OCI-LY3 (cell line): ENCODE results near the gene FYB2.

Experiments
- H2AFZ ChIP-seq: fragments of 200-600, 300-600 bp; shearing (Covaris generic); 2 replicates; pipeline ENCODE4 v1.6.0; 2014; ENCODE audit warnings: antibody characterized with exemption, low read depth, low read length
- H3K27ac ChIP-seq: fragments of 200-600, 300-600 bp; sonication (generic); 2 replicates; pipeline ENCODE4 v1.5.1; 2014; ENCODE audit warnings: mild to moderate bottlenecking, low read length, moderate library complexity, mixed read lengths
- H3K27me3 ChIP-seq: fragments of 200-600, 300-600 bp; sonication (generic); 2 replicates; pipeline ENCODE4 v1.6.1; 2014; ENCODE audit warnings: low read depth, low read length, mixed read lengths
- H3K36me3 ChIP-seq: fragments of 200-600, 300-600 bp; sonication (generic); replicated peaks from 2 replicates; pipeline ENCODE3; 2014; ENCODE audit warnings: low read depth, low read length, mixed read lengths
- H3K4me1 ChIP-seq: fragments of 300-600, 200-600 bp; sonication (generic); 2 replicates; pipeline ENCODE4 v1.6.1; 2014; ENCODE audit warnings: low read length, mixed read lengths
- H3K4me2 ChIP-seq: fragments of 200-600, 300-600 bp; sonication (generic); 2 replicates; pipeline ENCODE4 v1.6.1; 2014; ENCODE audit warnings: low read length, mixed read lengths
- H3K4me3 ChIP-seq: fragments of 300-600, 200-600 bp; sonication (generic); 2 replicates; pipeline ENCODE4 v1.5.1; 2014; ENCODE audit warnings: antibody characterized with exemption, mild to moderate bottlenecking, low read length, moderate library complexity
- H3K79me2 ChIP-seq: fragments of 300-600, 200-600 bp; shearing (Covaris generic); 2 replicates; pipeline ENCODE4 v1.6.1; 2014; ENCODE audit warnings: mild to moderate bottlenecking, low read length, mixed read lengths
- H3K9ac ChIP-seq: fragments of 300-600, 200-600 bp; shearing (Covaris generic); 2 replicates; pipeline ENCODE4 v1.6.0; 2014; ENCODE audit warnings: mild to moderate bottlenecking, low read length, moderate library complexity
- H3K9me3 ChIP-seq: fragments of 200-600, 300-600 bp; shearing (Covaris generic); 2 replicates; pipeline ENCODE4 v1.6.1; 2014; ENCODE audit warnings: low read length, mixed read lengths; ENCODE audit not compliant: insufficient read depth
- H4K20me1 ChIP-seq: fragments of 200-600, 300-600 bp; sonication (generic); 2 replicates; pipeline ENCODE4 v1.6.1; 2016; ENCODE audit warnings: low read length, mixed read lengths; ENCODE audit not compliant: insufficient read depth
- EZH2phosphoT487 ChIP-seq: fragments of 200-600 bp; shearing (Covaris generic); IDR thresholded peaks from 2 replicates; pipeline ENCODE4 v1.6.1; 2018; ENCODE audit warnings: antibody characterized with exemption, mixed run types, low read depth
- TF ChIP-seq, protein P1 (sequence below): fragments of 200-600, 300-600 bp; sonication (generic); IDR thresholded peaks from 2 replicates; pipeline ENCODE4 v1.5.1; 2014; ENCODE audit warnings: antibody characterized with exemption, low read length, low read depth

FYB2 gene

DNA sequence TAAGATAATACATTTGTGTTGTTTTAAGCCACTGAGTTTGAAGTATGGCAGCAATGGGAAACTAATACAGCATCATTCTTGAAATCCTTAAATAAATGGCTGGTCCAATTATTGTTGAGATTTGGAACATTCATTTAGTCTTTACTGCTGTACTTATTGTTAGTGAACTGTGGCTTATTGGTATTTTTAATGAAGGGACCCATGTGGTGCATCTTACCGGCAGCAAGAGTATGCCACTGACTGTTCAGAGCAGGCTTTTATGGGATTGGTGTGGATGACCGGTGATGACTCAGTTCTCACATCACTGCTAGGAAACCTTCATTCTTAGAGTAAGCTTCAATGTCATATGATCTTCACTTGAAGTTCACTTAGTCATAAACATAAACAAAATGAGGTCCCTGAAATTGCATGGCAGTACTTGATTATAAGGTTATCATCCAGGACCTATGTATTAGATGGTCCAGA, 142.6 kb downstream of the FYB2 start:
- H3K4me1 ChIP-seq: no peaks in the 10 kb centered on the region
- H3K79me2 ChIP-seq: no peaks in the 10 kb centered on the region
- H3K4me2 ChIP-seq: no peak overlapping the region
- no peaks in the 10 kb centered on the region for H3K9me3 ChIP-seq
- H4K20me1 ChIP-seq: no peaks in the 10 kb centered on the region
- TF ChIP-seq, protein P1, sequence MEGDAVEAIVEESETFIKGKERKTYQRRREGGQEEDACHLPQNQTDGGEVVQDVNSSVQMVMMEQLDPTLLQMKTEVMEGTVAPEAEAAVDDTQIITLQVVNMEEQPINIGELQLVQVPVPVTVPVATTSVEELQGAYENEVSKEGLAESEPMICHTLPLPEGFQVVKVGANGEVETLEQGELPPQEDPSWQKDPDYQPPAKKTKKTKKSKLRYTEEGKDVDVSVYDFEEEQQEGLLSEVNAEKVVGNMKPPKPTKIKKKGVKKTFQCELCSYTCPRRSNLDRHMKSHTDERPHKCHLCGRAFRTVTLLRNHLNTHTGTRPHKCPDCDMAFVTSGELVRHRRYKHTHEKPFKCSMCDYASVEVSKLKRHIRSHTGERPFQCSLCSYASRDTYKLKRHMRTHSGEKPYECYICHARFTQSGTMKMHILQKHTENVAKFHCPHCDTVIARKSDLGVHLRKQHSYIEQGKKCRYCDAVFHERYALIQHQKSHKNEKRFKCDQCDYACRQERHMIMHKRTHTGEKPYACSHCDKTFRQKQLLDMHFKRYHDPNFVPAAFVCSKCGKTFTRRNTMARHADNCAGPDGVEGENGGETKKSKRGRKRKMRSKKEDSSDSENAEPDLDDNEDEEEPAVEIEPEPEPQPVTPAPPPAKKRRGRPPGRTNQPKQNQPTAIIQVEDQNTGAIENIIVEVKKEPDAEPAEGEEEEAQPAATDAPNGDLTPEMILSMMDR: no peak
- no peak for TF ChIP-seq EZH2phosphoT487
- H2AFZ ChIP-seq: no peak overlapping the region
- H3K4me3 ChIP-seq: no peak overlapping the region
- H3K9ac ChIP-seq: no peak overlapping the region
- H3K27me3 ChIP-seq: no peaks in the 10 kb centered on the region
- no peaks in the 10 kb centered on the region for H3K36me3 ChIP-seq
- no peak overlapping the region for H3K27ac ChIP-seq

DNA sequence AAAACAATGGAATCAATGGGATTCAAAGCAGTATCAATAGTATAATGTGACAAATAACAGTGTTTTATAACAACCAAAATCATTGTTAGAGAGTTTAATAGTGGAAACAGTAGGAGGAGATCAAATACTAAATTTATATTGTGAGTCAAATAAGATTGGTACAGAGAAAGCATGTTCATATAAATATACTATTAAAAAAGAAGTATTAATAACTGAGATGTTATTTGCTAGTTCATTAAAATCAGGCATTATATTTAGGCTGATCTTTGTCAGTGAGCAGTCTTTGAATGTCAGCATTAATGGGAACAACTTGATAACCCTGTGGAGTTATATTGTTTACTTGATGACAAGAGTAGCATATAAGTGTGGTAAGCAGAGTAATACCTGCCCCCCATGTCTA, 143.4 kb downstream of the FYB2 start:
- no peaks in the 10 kb centered on the region for H4K20me1 ChIP-seq
- H3K9me3 ChIP-seq: no peaks in the 10 kb centered on the region
- no peaks in the 10 kb centered on the region for H3K36me3 ChIP-seq
- H3K79me2 ChIP-seq: no peaks in the 10 kb centered on the region
- H3K27ac ChIP-seq: no peak overlapping the region
- no peak overlapping the region for H3K4me2 ChIP-seq
- H3K4me3 ChIP-seq: no peak overlapping the region
- H3K4me1 ChIP-seq: no peaks in the 10 kb centered on the region
- H2AFZ ChIP-seq: no peak overlapping the region
- H3K9ac ChIP-seq: no peak overlapping the region
- TF ChIP-seq, protein P1: no peak
- TF ChIP-seq EZH2phosphoT487: no peak
- no peaks in the 10 kb centered on the region for H3K27me3 ChIP-seq

DNA sequence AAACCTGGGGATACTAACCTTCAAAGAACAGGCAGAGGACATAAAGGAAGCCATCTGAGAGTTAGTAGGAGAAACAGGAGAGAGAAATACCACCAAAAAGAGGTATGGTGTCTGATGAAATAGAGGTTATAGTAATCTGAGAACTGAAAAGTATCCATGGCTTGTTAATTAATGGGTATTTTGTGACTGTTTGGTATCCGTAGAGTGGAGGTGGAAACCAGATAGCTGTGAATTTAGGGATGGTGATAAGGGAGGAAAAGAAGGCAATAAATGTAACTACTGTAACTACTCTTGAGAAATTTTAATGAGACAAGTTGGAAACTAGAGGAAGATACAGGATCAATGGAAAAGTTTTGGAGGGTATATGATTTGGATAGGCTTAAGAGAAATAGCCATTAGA, 146.6 kb downstream of the FYB2 start:
- H3K4me3 ChIP-seq: no peak overlapping the region
- TF ChIP-seq EZH2phosphoT487: no peak
- TF ChIP-seq, protein P1: no peak
- H3K79me2 ChIP-seq: no peaks in the 10 kb centered on the region
- H2AFZ ChIP-seq: no peak overlapping the region
- H3K9me3 ChIP-seq: no peaks in the 10 kb centered on the region
- no peak overlapping the region for H3K27ac ChIP-seq
- H3K4me1 ChIP-seq: no peaks in the 10 kb centered on the region
- H3K4me2 ChIP-seq: no peak overlapping the region
- H4K20me1 ChIP-seq: no peaks in the 10 kb centered on the region
- H3K9ac ChIP-seq: no peak overlapping the region
- H3K27me3 ChIP-seq: no peaks in the 10 kb centered on the region
- H3K36me3 ChIP-seq: no peaks in the 10 kb centered on the region

DNA sequence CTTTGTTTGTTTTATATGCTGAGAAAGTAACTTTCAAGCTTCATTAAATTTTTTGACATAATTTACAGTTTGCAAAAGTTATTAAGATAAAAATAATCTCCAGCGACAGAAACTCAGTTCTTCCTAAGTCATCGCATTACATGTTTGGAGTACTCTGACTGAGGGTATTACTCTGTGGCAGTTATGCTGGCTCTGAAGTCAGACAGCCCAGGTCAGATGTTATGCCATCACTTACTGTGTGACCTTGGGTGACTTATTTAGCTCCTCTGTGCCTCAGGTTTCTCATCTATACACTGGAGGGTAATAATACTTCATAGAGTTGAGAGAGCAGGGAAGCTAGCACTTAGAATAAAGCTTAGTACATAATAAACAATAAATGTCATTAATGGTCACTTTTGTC, 147.7 kb downstream of the FYB2 start:
- H2AFZ ChIP-seq: no peak overlapping the region
- H3K27ac ChIP-seq: no peak overlapping the region
- no peaks in the 10 kb centered on the region for H3K4me1 ChIP-seq
- H3K9ac ChIP-seq: no peak overlapping the region
- no peaks in the 10 kb centered on the region for H3K27me3 ChIP-seq
- TF ChIP-seq, protein P1: no peak
- no peak for TF ChIP-seq EZH2phosphoT487
- H3K4me3 ChIP-seq: no peak overlapping the region
- H3K79me2 ChIP-seq: no peaks in the 10 kb centered on the region
- H3K9me3 ChIP-seq: no peaks in the 10 kb centered on the region
- no peaks in the 10 kb centered on the region for H4K20me1 ChIP-seq
- H3K36me3 ChIP-seq: no peaks in the 10 kb centered on the region
- H3K4me2 ChIP-seq: no peak overlapping the region
